NOMO-1 treated with dmso at 0.1 percent for 144 hours (cell line): Measurements from ENCODE around the gene CCL23.
"Not testable (repeated sequence)": the region's sequence is repeated elsewhere in the genome, so short reads cannot be mapped to it uniquely, and the experiment has no call there.

ENCODE experiments used
- DNase-seq: peaks from one replicate; lab custom pipeline; 2025; ENCODE audit not compliant: unreplicated experiment; lab: John Stamatoyannopoulos, UW

CCL23 gene

GRCh38 chr17:36004594-36005108, 13.1 kb downstream of the CCL23 start:
- DNase-seq: no peak

- DNase-seq: no peak
These were observed 15.1 kb downstream of the CCL23 start for GRCh38 chr17:36002631-36003030.

GRCh38 chr17:36001862-36002603, 15.7 kb downstream of the CCL23 start:
- DNase-seq: no peak

GRCh38 chr17:36001110-36001771, 16.5 kb downstream of the CCL23 start, which contains the start of gene CCL15:
CCL15 (minus strand) TSS chr17:36001553; CDS start chr17:36001492, 61 bp downstream.
- no peak for DNase-seq

GRCh38 chr17:36000732-36001109, 17.1 kb downstream of the CCL23 start:
- no peak for DNase-seq

GRCh38 chr17:35998756-35999155, 19.0 kb downstream of the CCL23 start:
- no peak for DNase-seq

GRCh38 chr17:35998018-35998545, 19.7 kb downstream of the CCL23 start:
- DNase-seq: no peak

GRCh38 chr17:35995346-35995745, 22.4 kb downstream of the CCL23 start:
- not testable (repeated sequence) for DNase-seq

- DNase-seq: no peak
These were observed 26.7 kb downstream of the CCL23 start for GRCh38 chr17:35991075-35991474.

- DNase-seq: no peak
These were observed 29.6 kb downstream of the CCL23 start for GRCh38 chr17:35988164-35988563.

GRCh38 chr17:35986643-35987042, 31.1 kb downstream of the CCL23 start, which contains the start of gene CCL14:
CCL14 (minus strand) TSS chr17:35986729; CDS start chr17:35986649, 80 bp downstream.
- no peak for DNase-seq

- no peak for DNase-seq
These were observed 33.6 kb downstream of the CCL23 start for GRCh38 chr17:35984140-35984539.

- no peak for DNase-seq
These were observed 35.2 kb downstream of the CCL23 start for GRCh38 chr17:35982409-35983191.

GRCh38 chr17:35981908-35982330, 35.9 kb downstream of the CCL23 start:
- no peak for DNase-seq

GRCh38 chr17:35981246-35981645, 36.5 kb downstream of the CCL23 start, which contains the start of gene CCL16:
CCL16 (minus strand) TSS chr17:35981497; CDS start chr17:35981420, 77 bp downstream.
- DNase-seq: no peak

- no peak for DNase-seq
These were observed 39.4 kb downstream of the CCL23 start for GRCh38 chr17:35978346-35978745.

GRCh38 chr17:35977509-35977908, 40.3 kb downstream of the CCL23 start:
- DNase-seq: no peak

GRCh38 chr17:35973333-35974260, 44.2 kb downstream of the CCL23 start:
- DNase-seq: no peak

GRCh38 chr17:35972945-35973332, 44.8 kb downstream of the CCL23 start:
- DNase-seq: no peak

GRCh38 chr17:35972535-35972934, 45.2 kb downstream of the CCL23 start:
- no peak for DNase-seq
